Breast epithelium (tissue), 4 donors: ENCODE measurements around the gene SPATA2. TPM values are rescaled to one million over a fixed set of nuclear protein-coding genes. Genes with fewer than 3 reads are reported as not detected.

Experiments
- DNase-seq, 2 donors: peaks; one replicate each; pipeline ENCODE4 v3.0.0-alpha.2; 2019; ENCODE audit warnings: low spot score in 2 of 2
- H3K27ac ChIP-seq, 2 donors: fragments of 200-600 bp; sonication (generic) in 1 of 2; one replicate each; pipeline ENCODE4 v1.5.1; 2016 to 2019; ENCODE audit warnings: mild to moderate bottlenecking in 1 of 2
- H3K27me3 ChIP-seq, 2 donors: fragments of 200-600 bp; sonication (generic) in 1 of 2; one replicate each; pipeline versions ENCODE4 v1.5.1 to v1.6.0; 2017 to 2019; ENCODE audit warnings: control low read depth in 1 of 2, mild to moderate bottlenecking in 1 of 2
- H3K36me3 ChIP-seq: fragments of 200-600 bp; one replicate; pipeline ENCODE4 v1.5.1; 2019
- H3K4me1 ChIP-seq, 2 donors: fragments of 200-600 bp; sonication (generic); one replicate each; pipeline ENCODE4 v1.5.1; 2016 to 2019; ENCODE audit warnings: control low read depth in 1 of 2
- H3K4me3 ChIP-seq, 3 donors: fragments of 200-600 bp; sonication (generic); 1 replicate in 2 of 3; 2 replicates in 1 of 3; pipeline ENCODE4 v1.5.1; 2016 to 2019; ENCODE audit warnings: mild to moderate bottlenecking in 3 of 3, moderate library complexity in 2 of 3
- H3K9me3 ChIP-seq, 2 donors: fragments of 200-600 bp; sonication (generic) in 1 of 2; one replicate each; pipeline ENCODE4 v1.5.1; 2016 to 2019; ENCODE audit warnings: control low read depth in 1 of 2
- CTCF ChIP-seq, 3 donors: fragments of 450-650 bp; IDR thresholded peaks; one replicate each; pipeline ENCODE4 v1.5.1; 2016 to 2017; ENCODE audit warnings: antibody characterized with exemption in 3 of 3, mild to moderate bottlenecking in 3 of 3, moderate library complexity in 3 of 3
- POLR2A ChIP-seq: fragments of 450-650 bp; IDR thresholded peaks from one replicate; pipeline ENCODE4 v1.6.1; 2016; ENCODE audit warnings: antibody characterized with exemption, mild to moderate bottlenecking, moderate library complexity
- POLR2AphosphoS5 ChIP-seq, 3 donors: sonication (generic); formaldehyde crosslinking; IDR thresholded peaks; one replicate each; pipeline ENCODE4 v1.6.1; 2017; ENCODE audit warnings: antibody characterized with exemption in 3 of 3
- intact Hi-C: fragments of 100-400 bp; cut with DNase I; formaldehyde crosslinking; loops from one replicate; pipeline ENCODE4 v1.15.1; 2023; ENCODE audit warnings: low total_unique reads
- total RNA-seq, 3 donors: library from RNA; depleted of rRNA; stranded (reverse); fragments of >200 nt; gene quantifications; one replicate each; pipeline ENCODE4 v1.1.0, GENCODE V29; 2016

SPATA2 gene
- total RNA-seq, 3 donors from 2014 or later: 1.8 to 4.6 (median 4.0) TPM

- intact Hi-C loops: no loop called here
- TF ChIP-seq POLR2AphosphoS5 (IDR thresholded peaks at IDR 0.05): no peak
- TF ChIP-seq CTCF (IDR thresholded peaks at IDR 0.05): no peak
- no peak for TF ChIP-seq POLR2A
- no peaks in the 10 kb centered on the region for H3K9me3 ChIP-seq
- H3K4me1 ChIP-seq: no peaks in the 10 kb centered on the region
- H3K4me3 ChIP-seq: no peak overlapping the region
- H3K27me3 ChIP-seq: no peaks in the 10 kb centered on the region
- H3K27ac ChIP-seq: no peak overlapping the region
- no peak for DNase-seq
- H3K36me3 ChIP-seq: peaks cover 7% of the 10 kb centered on the region
Measured at GRCh38 chr20:49951151-49951550, 35.8 kb upstream of the SPATA2 start.

GRCh38 chr20:49948809-49949507, 33.6 kb upstream of the SPATA2 start:
- H3K4me1 ChIP-seq: no peaks in the 10 kb centered on the region
- no peak for DNase-seq
- TF ChIP-seq CTCF (IDR thresholded peaks at IDR 0.05): no peak
- H3K27me3 ChIP-seq: no peaks in the 10 kb centered on the region
- H3K9me3 ChIP-seq: no peaks in the 10 kb centered on the region
- no peak overlapping the region for H3K4me3 ChIP-seq
- intact Hi-C loops: no loop called here
- H3K36me3 ChIP-seq: peaks cover 7% of the 10 kb centered on the region
- H3K27ac ChIP-seq: no peak overlapping the region

- no peak for DNase-seq
- H3K36me3 ChIP-seq: peaks cover 7% of the 10 kb centered on the region
- intact Hi-C loops: no loop called here
- no peak overlapping the region for H3K27ac ChIP-seq
- no peaks in the 10 kb centered on the region for H3K4me1 ChIP-seq
- TF ChIP-seq CTCF (IDR thresholded peaks at IDR 0.05) (no peak), POLR2AphosphoS5 (IDR thresholded peaks at IDR 0.05) (no peak), POLR2A (no peak)
- H3K27me3 ChIP-seq: no peaks in the 10 kb centered on the region
- H3K4me3 ChIP-seq: no peak overlapping the region
- H3K9me3 ChIP-seq: no peaks in the 10 kb centered on the region
Measured at GRCh38 chr20:49948178-49948577, 32.8 kb upstream of the SPATA2 start.

GRCh38 chr20:49945701-49946477, 30.6 kb upstream of the SPATA2 start:
- no peak for TF ChIP-seq POLR2A
- TF ChIP-seq POLR2AphosphoS5 (IDR thresholded peaks at IDR 0.05): no peak
- no peak for TF ChIP-seq CTCF (IDR thresholded peaks at IDR 0.05)
- DNase-seq: no peak
- intact Hi-C loops: loop anchor here (2.0 kb wide), 1 partner anchor 35 kb away; no protein-coding TSS in a partner anchor
- no peaks in the 10 kb centered on the region for H3K27me3 ChIP-seq
- H3K4me3 ChIP-seq: no peak overlapping the region
- H3K27ac ChIP-seq: no peak overlapping the region
- H3K9me3 ChIP-seq: no peaks in the 10 kb centered on the region
- H3K4me1 ChIP-seq: no peaks in the 10 kb centered on the region
- H3K36me3 ChIP-seq: no peaks in the 10 kb centered on the region

GRCh38 chr20:49945306-49945700, 30.0 kb upstream of the SPATA2 start:
- Histone ChIP-seq H3K9me3 (no peaks in the 10 kb centered on the region), H3K36me3 (no peaks in the 10 kb centered on the region), H3K4me1 (no peaks in the 10 kb centered on the region), H3K4me3 (no peak overlapping the region), H3K27ac (no peak overlapping the region), H3K27me3 (no peaks in the 10 kb centered on the region)
- intact Hi-C loops: loop anchor here (2.0 kb wide), 1 partner anchor 35 kb away; no protein-coding TSS in a partner anchor
- TF ChIP-seq CTCF (IDR thresholded peaks at IDR 0.05) (no peak), POLR2AphosphoS5 (IDR thresholded peaks at IDR 0.05) (no peak), POLR2A (no peak)
- no peak for DNase-seq
